22Rv1 (cell line): Measurements from ENCODE around the gene PLEKHA6.

Source experiments
- CTCF ChIP-seq: fragments of 450-650 bp; IDR thresholded peaks from 2 replicates; pipeline ENCODE4 v1.5.1; 2017; ENCODE audit warnings: mild to moderate bottlenecking
- ZFX ChIP-seq: fragments of 450-650 bp; IDR thresholded peaks from 2 replicates; pipeline ENCODE4 v1.6.1; 2017; ENCODE audit warnings: antibody characterized with exemption, borderline replicate concordance

GRCh38 chr1:204408074-204408507, 48.4 kb upstream of the PLEKHA6 start:
- TF ChIP-seq CTCF (no peak), ZFX (no peak)
